Caki2 (cell line): Measurements from ENCODE around the gene POTEI. TPM values are rescaled to one million over a fixed set of nuclear protein-coding genes. Genes with fewer than 3 reads are reported as not detected.
"Not testable (repeated sequence)": the region's sequence is repeated elsewhere in the genome, so short reads cannot be mapped to it uniquely, and the experiment has no call there.

ENCODE experiments used
- DNase-seq: peaks from one replicate; pipeline ENCODE4 v3.0.0-alpha.2; 2015; ENCODE audit warnings: low read depth
- in situ Hi-C: cut with HindIII; loops from 2 replicates; pipeline ENCODE4 v1.10.0; 2016; ENCODE audit warnings: low sequenced_read_pairs, low pct_unique_long_range_greater_than_20kb, mixed read lengths
- total RNA-seq: library from RNA; depleted of rRNA; stranded (reverse); fragments of >200 nt; shearing (Covaris generic); gene quantifications from 2 replicates; pipeline ENCODE4 v1.2.3, GENCODE V29; 2014; ENCODE audit warnings: low replicate concordance; rRNA removed

POTEI gene
- total RNA-seq, 1 experiment from 2014 or later = not detected

GRCh38 chr2:130511747-130512451, 2.8 kb upstream of the POTEI start:
- DNase-seq, in situ Hi-C loops: not testable (repeated sequence)

GRCh38 chr2:130510807-130511746, 1.9 kb upstream of the POTEI start:
- DNase-seq, in situ Hi-C loops: not testable (repeated sequence)

- in situ Hi-C loops, DNase-seq: not testable (repeated sequence)
Observed at GRCh38 chr2:130491073-130491472, 18.1 kb downstream of the POTEI start.

GRCh38 chr2:130455413-130455812, 53.7 kb downstream of the POTEI start:
- in situ Hi-C loops, DNase-seq: not testable (repeated sequence)

- DNase-seq, in situ Hi-C loops: not testable (repeated sequence)
Observed at GRCh38 chr2:130454712-130455083, 54.4 kb downstream of the POTEI start.

- in situ Hi-C loops, DNase-seq: not testable (repeated sequence)
Observed at GRCh38 chr2:130453955-130454711, 55.0 kb downstream of the POTEI start.

- DNase-seq, in situ Hi-C loops: not testable (repeated sequence)
Observed at GRCh38 chr2:130452897-130453296, 56.2 kb downstream of the POTEI start.

- DNase-seq, in situ Hi-C loops: not testable (repeated sequence)
Observed at GRCh38 chr2:130451823-130452222, 57.3 kb downstream of the POTEI start.

GRCh38 chr2:130451278-130451677, 57.9 kb downstream of the POTEI start:
- in situ Hi-C loops, DNase-seq: not testable (repeated sequence)

- DNase-seq, in situ Hi-C loops: not testable (repeated sequence)
Observed at GRCh38 chr2:130450366-130450765, 58.8 kb downstream of the POTEI start.

GRCh38 chr2:130427631-130428030, 81.5 kb downstream of the POTEI start:
- peak; percentile 7 for DNase-seq

GRCh38 chr2:130418845-130419244, 90.3 kb downstream of the POTEI start:
- in situ Hi-C loops, DNase-seq: not testable (repeated sequence)

More at GRCh38 chr2:130427631-130428030, 81.5 kb downstream of the POTEI start:
- in situ Hi-C loops = not testable (repeated sequence)

GRCh38 chr2:130416693-130417092, 92.4 kb downstream of the POTEI start:
- in situ Hi-C loops, DNase-seq: not testable (repeated sequence)

Other genes with a start within 250 kb of the POTEI start
- 78.6 and 105 TPM in 2 replicates for gene IMP4, start 166.4 kb downstream of the POTEI start, total RNA-seq
- gene PTPN18, start 153.3 kb downstream of the POTEI start, total RNA-seq = 20.8 and 26.1 TPM in 2 replicates
- gene CFC1B, start 11.9 kb upstream of the POTEI start, total RNA-seq = not detected in 2 replicates
- not detected in 2 replicates for gene CFC1, start 90.2 kb upstream of the POTEI start, total RNA-seq
- not detected in 2 replicates for gene POTEJ, start 102.1 kb upstream of the POTEI start, total RNA-seq
- not detected in 2 replicates for gene GPR148, start 219.7 kb upstream of the POTEI start, total RNA-seq
- gene AMER3, start 246.2 kb upstream of the POTEI start, total RNA-seq = not detected in 2 replicates